AG09309 (cell line): ENCODE data around the gene RPS5.
"Not testable (repeated sequence)": the region's sequence is repeated elsewhere in the genome, so short reads cannot be mapped to it uniquely, and the experiment has no call there.

Source experiments
- DNase-seq: peaks from one replicate; pipeline ENCODE4 v3.0.0-alpha.2; 2010; ENCODE audit warnings: low read depth
- H3K4me3 ChIP-seq: 2 replicates; pipeline ENCODE4 v1.5.1; 2011; ENCODE audit warnings: mild to moderate bottlenecking, low read depth, low read length, moderate library complexity; ENCODE audit not compliant: control insufficient read depth
- CTCF ChIP-seq: IDR thresholded peaks from 2 replicates; pipeline ENCODE4 v1.5.1; 2011; ENCODE audit warnings: mild to moderate bottlenecking, low read depth, low read length, inconsistent platforms; ENCODE audit not compliant: insufficient read depth, control insufficient read depth; ENCODE audit errors: missing control alignments

The RPS5 gene

GRCh38 chr19:58386576-58387337, at the start of gene RPS5:
TSS of gene RPS5 (plus strand) at chr19:58387269. CDS start at chr19:58388138, 869 bp downstream.
- no peak for TF ChIP-seq CTCF
- DNase-seq, result peak; percentile 98
- peak within 1 kb of the TSS; percentile 89 for H3K4me3 ChIP-seq

- DNase-seq, result no peak
- H3K4me3 ChIP-seq, result no peak overlapping the region
- no peak for TF ChIP-seq CTCF
Measured at GRCh38 chr19:58338336-58338735, 48.7 kb upstream of the RPS5 start.

- no peak overlapping the region for H3K4me3 ChIP-seq
- no peak for TF ChIP-seq CTCF
- no peak for DNase-seq
Measured at GRCh38 chr19:58338825-58339558, 48.1 kb upstream of the RPS5 start.

- no peak for TF ChIP-seq CTCF
- DNase-seq, result no peak
- H3K4me3 ChIP-seq, result no peak overlapping the region
Measured at GRCh38 chr19:58345558-58345957, 41.5 kb upstream of the RPS5 start.

GRCh38 chr19:58346961-58347929, 39.8 kb upstream of the RPS5 start:
- DNase-seq, result no peak
- H3K4me3 ChIP-seq, result peak overlapping the region; percentile 83
- TF ChIP-seq CTCF, result no peak

GRCh38 chr19:58348080-58348479, 39.0 kb upstream of the RPS5 start:
- not testable (repeated sequence) for DNase-seq
- peak overlapping the region; percentile 83 for H3K4me3 ChIP-seq
